Neural crest cell (in vitro differentiated cells): Measurements from ENCODE around the gene DOCK9. TPM values are rescaled to one million over a fixed set of nuclear protein-coding genes. Genes with fewer than 3 reads are reported as not detected.

Source experiments
- DNase-seq: peaks from one replicate; pipeline ENCODE4 v3.0.0; 2021; ENCODE audit warnings: low read depth, mixed read lengths, low spot score
- H3K27ac Mint-ChIP-seq: one replicate; pipeline ENCODE4 v1.8.0; 2021; ENCODE audit warnings: mild to moderate bottlenecking, mixed read lengths; ENCODE audit not compliant: unreplicated experiment
- H3K27me3 Mint-ChIP-seq: 2 replicates; pipeline ENCODE4 v1.8.0; 2021; ENCODE audit warnings: low read depth, mild to moderate bottlenecking, mixed read lengths
- H3K36me3 Mint-ChIP-seq: 2 replicates; pipeline ENCODE4 v1.8.0; 2021; ENCODE audit warnings: low read depth, mild to moderate bottlenecking, mixed read lengths
- H3K4me1 Mint-ChIP-seq: 2 replicates; pipeline ENCODE4 v1.8.0; 2021; ENCODE audit warnings: mixed read lengths
- H3K4me3 Mint-ChIP-seq: one replicate; pipeline ENCODE4 v1.8.0; 2021; ENCODE audit warnings: mild to moderate bottlenecking, mixed read lengths
- H3K9me3 Mint-ChIP-seq: 2 replicates; pipeline ENCODE4 v1.8.0; 2021; ENCODE audit warnings: mixed read lengths
- total RNA-seq: library from RNA; stranded (reverse); gene quantifications from 2 replicates; pipeline ENCODE4 v1.2.1, GENCODE V29; 2021
- TF ChIP-seq, protein P1 (sequence below): fragments of 200-600 bp; sonication (generic); conservative IDR thresholded peaks from 2 replicates; pipeline ENCODE4 v1.5.0; 2021; ENCODE audit warnings: antibody characterized with exemption, mild to moderate bottlenecking

Gene DOCK9
- total RNA-seq, 1 donor from 2014 or later, result 6.9 TPM

DNA sequence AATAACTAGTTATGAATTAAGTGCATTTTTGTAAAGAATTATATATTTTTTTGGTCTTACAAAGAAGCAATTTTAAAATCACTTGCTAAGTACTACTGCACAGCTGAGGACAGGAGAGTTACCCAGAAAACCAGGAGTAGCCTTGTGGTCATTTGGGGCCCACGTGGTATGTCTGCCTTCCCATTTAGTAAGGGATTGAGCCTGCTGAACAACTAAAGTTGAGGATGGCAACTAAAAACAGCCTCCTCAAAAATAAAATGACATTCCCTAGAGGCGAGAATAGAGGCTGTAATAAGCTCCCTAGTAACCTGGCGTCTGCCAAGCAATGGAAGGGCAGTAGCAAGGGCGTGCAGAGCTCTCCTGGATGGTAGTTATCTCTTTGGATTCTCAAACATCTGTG, 36.3 kb downstream of the DOCK9 start:
- no peak overlapping the region for H3K4me3 Mint-ChIP-seq
- H3K27me3 Mint-ChIP-seq, result no peaks in the 10 kb centered on the region
- H3K4me1 Mint-ChIP-seq, result no peaks in the 10 kb centered on the region
- H3K9me3 Mint-ChIP-seq, result no peaks in the 10 kb centered on the region
- TF ChIP-seq, protein P1, sequence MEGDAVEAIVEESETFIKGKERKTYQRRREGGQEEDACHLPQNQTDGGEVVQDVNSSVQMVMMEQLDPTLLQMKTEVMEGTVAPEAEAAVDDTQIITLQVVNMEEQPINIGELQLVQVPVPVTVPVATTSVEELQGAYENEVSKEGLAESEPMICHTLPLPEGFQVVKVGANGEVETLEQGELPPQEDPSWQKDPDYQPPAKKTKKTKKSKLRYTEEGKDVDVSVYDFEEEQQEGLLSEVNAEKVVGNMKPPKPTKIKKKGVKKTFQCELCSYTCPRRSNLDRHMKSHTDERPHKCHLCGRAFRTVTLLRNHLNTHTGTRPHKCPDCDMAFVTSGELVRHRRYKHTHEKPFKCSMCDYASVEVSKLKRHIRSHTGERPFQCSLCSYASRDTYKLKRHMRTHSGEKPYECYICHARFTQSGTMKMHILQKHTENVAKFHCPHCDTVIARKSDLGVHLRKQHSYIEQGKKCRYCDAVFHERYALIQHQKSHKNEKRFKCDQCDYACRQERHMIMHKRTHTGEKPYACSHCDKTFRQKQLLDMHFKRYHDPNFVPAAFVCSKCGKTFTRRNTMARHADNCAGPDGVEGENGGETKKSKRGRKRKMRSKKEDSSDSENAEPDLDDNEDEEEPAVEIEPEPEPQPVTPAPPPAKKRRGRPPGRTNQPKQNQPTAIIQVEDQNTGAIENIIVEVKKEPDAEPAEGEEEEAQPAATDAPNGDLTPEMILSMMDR, result no peak
- no peaks in the 10 kb centered on the region for H3K36me3 Mint-ChIP-seq
- H3K27ac Mint-ChIP-seq, result no peak overlapping the region
- no peak for DNase-seq

DNA sequence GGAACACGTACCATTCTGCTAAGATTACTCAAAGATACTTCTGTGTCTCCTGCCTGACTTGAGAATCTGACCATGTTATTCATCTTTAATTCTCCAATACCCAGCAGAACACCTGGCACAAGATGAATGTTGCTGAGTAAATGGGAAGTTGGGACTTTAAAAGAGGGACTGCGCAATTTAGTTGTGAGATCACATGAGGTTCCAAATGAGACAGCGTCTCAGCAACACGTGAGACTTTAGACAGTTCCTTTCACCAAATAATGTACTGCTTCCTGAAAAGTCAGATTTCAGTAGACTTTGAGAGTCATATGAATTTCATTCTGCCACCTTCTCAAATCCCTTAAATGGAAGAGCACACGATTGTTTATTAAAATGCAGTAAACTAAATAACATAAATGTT, 36.7 kb downstream of the DOCK9 start:
- H3K4me1 Mint-ChIP-seq, result no peaks in the 10 kb centered on the region
- TF ChIP-seq, protein P1, result no peak
- no peak overlapping the region for H3K4me3 Mint-ChIP-seq
- H3K9me3 Mint-ChIP-seq, result peaks cover under 1% of the 10 kb centered on the region
- DNase-seq, result no peak
- H3K36me3 Mint-ChIP-seq, result no peaks in the 10 kb centered on the region
- no peaks in the 10 kb centered on the region for H3K27me3 Mint-ChIP-seq
- H3K27ac Mint-ChIP-seq, result no peak overlapping the region

DNA sequence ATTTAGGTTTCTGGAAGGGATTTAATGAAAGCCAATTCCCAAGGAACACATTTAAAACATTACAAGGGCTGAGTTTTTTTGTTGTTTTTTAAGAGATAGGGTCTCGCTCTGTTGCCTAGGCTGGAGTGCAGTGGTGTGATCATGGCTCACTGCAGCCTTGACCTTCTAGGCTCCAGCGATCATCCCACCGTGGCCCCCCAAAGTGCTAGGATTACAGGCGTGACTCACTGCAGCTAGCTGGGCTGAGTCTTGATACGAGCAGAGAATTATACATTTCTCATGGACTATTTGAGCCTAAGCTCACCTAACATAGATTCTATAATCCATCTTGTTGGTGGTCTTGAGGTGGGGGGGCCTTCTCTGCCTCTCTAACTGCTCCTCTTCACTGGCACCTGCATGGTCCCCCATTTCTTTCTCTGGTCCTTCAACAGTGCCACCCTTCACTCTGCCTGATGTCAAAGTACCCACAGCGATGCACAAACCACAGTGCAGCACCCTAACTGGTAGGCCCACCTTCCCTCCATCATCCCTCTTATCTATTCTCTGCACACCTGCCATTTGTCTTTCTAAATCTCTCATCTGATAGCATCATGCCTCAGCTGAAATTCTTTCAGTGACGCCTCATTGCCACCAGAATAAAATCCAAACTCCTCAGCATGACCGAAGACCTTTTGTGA, 37.4 kb downstream of the DOCK9 start:
- Mint-ChIP-seq H3K4me1 (no peaks in the 10 kb centered on the region), H3K36me3 (no peaks in the 10 kb centered on the region), H3K9me3 (peaks cover 4% of the 10 kb centered on the region), H3K27ac (no peak overlapping the region), H3K27me3 (no peaks in the 10 kb centered on the region), H3K4me3 (no peak overlapping the region)
- TF ChIP-seq, protein P1, result no peak
- no peak for DNase-seq

DNA sequence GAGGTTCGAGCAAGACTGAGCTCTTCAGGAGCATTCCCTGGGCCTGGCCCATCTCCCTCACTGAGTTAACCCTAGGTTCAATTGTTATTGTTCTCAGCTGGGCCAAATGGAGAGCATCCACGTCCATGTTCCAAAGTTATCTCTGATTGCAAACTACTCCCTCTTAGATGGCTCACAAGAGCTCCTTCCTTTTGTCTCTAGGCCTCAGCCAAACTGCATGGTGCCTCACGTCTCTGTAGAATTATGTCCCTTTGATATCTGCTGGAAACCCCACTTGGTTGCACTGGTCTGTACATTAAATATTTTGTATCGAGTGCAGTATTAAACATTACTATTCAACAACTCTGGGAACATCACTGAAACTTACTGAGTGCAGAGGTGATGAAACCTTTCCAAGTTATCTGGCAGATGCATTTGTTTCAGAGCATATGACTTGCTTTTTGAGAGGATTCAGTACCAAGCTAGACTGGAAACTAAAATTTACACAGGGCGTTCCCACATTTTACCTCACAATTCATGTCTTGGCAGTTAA, 38.1 kb downstream of the DOCK9 start:
- DNase-seq, result no peak
- H3K9me3 Mint-ChIP-seq, result peaks cover 6% of the 10 kb centered on the region
- no peaks in the 10 kb centered on the region for H3K4me1 Mint-ChIP-seq
- no peaks in the 10 kb centered on the region for H3K36me3 Mint-ChIP-seq
- H3K4me3 Mint-ChIP-seq, result no peak overlapping the region
- TF ChIP-seq, protein P1, result no peak
- no peaks in the 10 kb centered on the region for H3K27me3 Mint-ChIP-seq
- H3K27ac Mint-ChIP-seq, result no peak overlapping the region

DNA sequence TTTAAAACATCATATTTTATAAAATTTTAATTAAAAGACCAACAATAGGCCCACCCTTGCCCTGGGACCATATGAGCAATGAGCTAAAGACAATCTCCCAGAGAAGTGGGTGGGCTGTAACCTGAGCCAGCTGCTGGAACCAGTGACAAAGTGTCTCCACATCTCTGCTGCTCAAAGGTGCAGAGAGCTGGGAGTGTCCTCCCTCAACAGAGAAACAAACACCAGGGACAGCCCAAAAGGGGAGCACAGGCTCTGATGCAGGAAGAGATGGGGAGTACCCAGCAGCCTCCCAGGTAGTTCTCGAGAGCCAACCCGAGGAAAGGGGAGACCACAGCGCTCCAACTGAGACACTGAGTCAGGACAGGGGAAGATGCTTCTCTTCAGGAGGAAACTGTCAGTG, 39.1 kb downstream of the DOCK9 start:
- Mint-ChIP-seq H3K9me3 (peaks cover 6% of the 10 kb centered on the region), H3K4me3 (no peak overlapping the region), H3K27ac (no peak overlapping the region), H3K27me3 (no peaks in the 10 kb centered on the region), H3K36me3 (no peaks in the 10 kb centered on the region), H3K4me1 (no peaks in the 10 kb centered on the region)
- no peak for DNase-seq
- TF ChIP-seq, protein P1, result no peak
